Stimulated activated CD8-positive, alpha-beta memory T cell treated with anti-CD3 and anti-CD28 coated beads, Interleukin-12 subunit alpha, Interleukin-12 subunit beta, amount 100 ng/mL, for 24 hours (primary cell): Measurements from ENCODE around the gene INPP4B.

Source experiments
- DNase-seq: peaks from one replicate; pipeline ENCODE4 v3.0.0-alpha.2; 2020; ENCODE audit errors: extremely low read depth

INPP4B gene

GRCh38 chr4:142473218-142473959, 372.7 kb downstream of the INPP4B start:
- DNase-seq: no peak

- no peak for DNase-seq
Observed at GRCh38 chr4:142467088-142467487, 379.0 kb downstream of the INPP4B start.

GRCh38 chr4:142465526-142465925, 380.6 kb downstream of the INPP4B start:
- no peak for DNase-seq

GRCh38 chr4:142463206-142463605, 382.9 kb downstream of the INPP4B start:
- DNase-seq: no peak

- DNase-seq: no peak
Observed at GRCh38 chr4:142452161-142452855, 393.8 kb downstream of the INPP4B start.

- DNase-seq: no peak
Observed at GRCh38 chr4:142449771-142450373, 396.2 kb downstream of the INPP4B start.

- no peak for DNase-seq
Observed at GRCh38 chr4:142447009-142447408, 399.1 kb downstream of the INPP4B start.

- no peak for DNase-seq
Observed at GRCh38 chr4:142443469-142443868, 402.6 kb downstream of the INPP4B start.

- no peak for DNase-seq
Observed at GRCh38 chr4:142440093-142440492, 406.0 kb downstream of the INPP4B start.

GRCh38 chr4:142435599-142436235, 410.4 kb downstream of the INPP4B start:
- no peak for DNase-seq

GRCh38 chr4:142434519-142435224, 411.4 kb downstream of the INPP4B start:
- no peak for DNase-seq

GRCh38 chr4:142428715-142429114, 417.4 kb downstream of the INPP4B start:
- no peak for DNase-seq

GRCh38 chr4:142427456-142427855, 418.6 kb downstream of the INPP4B start:
- DNase-seq: no peak

- DNase-seq: no peak
Observed at GRCh38 chr4:142423861-142424260, 422.2 kb downstream of the INPP4B start.

GRCh38 chr4:142420311-142421095, 425.6 kb downstream of the INPP4B start:
- DNase-seq: no peak

GRCh38 chr4:142419712-142420111, 426.4 kb downstream of the INPP4B start:
- no peak for DNase-seq

GRCh38 chr4:142418697-142419096, 427.4 kb downstream of the INPP4B start:
- no peak for DNase-seq

- DNase-seq: no peak
Observed at GRCh38 chr4:142416711-142417275, 429.3 kb downstream of the INPP4B start.

GRCh38 chr4:142416121-142416520, 430.0 kb downstream of the INPP4B start:
- DNase-seq: no peak

GRCh38 chr4:142414366-142414990, 431.6 kb downstream of the INPP4B start:
- DNase-seq: no peak
